ENCODE measurements around the gene NME7.
A peak's percentile ranks its signal among the peaks of the same experiment; 100 is the strongest.

NME7 gene

DNA sequence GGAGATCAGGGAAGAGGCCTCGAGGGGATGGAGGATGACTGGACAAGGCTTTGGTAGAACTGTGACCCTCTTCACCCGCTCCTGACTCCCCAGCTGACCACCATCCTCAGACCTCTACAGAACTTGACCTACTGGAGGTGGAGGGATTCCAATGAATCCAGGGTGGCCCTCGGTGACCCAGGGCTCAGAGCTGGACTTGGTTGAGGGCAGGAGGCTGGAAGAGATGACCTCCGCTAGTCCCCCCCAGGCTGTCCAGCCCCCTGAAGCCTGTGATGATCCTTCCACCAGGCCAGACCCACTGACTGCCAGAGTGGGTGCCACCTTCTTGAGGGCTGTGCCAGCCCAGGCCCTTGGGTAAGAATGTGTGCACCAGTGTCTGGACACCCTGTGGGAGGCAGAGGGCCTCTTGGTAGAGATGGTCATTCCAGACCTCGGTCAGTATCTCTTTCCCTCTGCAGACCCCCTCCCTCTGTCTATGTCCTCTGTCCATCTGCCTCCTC is 216.2 kb downstream of the NME7 start:
- DNase-seq (ENCODE audit: low read depth): no peak

- DNase-seq (ENCODE audit: low read depth): no peak
Observed at GRCh38 chr1:169150641-169151337, 216.8 kb downstream of the NME7 start.

- DNase-seq (ENCODE audit: low read depth): peak; percentile 37
Observed at GRCh38 chr1:169149555-169150286, 217.9 kb downstream of the NME7 start.

GRCh38 chr1:169148472-169149252 is 218.9 kb downstream of the NME7 start:
- DNase-seq (ENCODE audit: low read depth): no peak

DNA sequence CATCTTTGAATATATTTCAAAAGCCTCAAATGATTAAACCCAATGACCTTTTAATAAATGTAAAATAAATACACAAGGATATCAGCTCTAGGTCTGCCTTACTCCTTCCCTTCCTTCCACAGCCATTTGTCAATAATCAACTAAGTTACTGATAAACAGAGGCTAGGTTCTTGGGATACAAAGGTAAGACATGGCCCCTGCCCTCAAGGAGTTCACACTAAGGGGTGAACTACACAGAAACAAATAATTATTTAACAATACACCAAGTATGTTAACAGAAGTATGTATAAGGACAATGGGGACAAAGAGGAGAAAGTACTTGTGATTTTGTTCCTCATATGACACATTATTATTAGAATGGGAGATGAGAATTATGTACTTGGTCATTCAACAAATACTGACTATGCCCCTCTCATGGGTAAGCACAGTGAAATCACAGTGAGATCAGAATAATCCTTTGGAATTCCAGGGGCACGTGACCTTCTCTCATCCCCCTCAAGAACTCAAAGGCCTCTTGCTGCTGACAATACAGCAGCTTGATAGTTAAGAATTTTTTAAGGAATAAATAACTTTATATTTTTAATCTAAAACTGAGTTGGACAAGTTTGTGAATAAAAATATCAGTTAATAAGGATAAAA is 220.9 kb downstream of the NME7 start:
- DNase-seq (ENCODE audit: low read depth): no peak

GRCh38 chr1:169144941-169145626 is 222.5 kb downstream of the NME7 start:
- DNase-seq (ENCODE audit: low read depth): no peak

DNA sequence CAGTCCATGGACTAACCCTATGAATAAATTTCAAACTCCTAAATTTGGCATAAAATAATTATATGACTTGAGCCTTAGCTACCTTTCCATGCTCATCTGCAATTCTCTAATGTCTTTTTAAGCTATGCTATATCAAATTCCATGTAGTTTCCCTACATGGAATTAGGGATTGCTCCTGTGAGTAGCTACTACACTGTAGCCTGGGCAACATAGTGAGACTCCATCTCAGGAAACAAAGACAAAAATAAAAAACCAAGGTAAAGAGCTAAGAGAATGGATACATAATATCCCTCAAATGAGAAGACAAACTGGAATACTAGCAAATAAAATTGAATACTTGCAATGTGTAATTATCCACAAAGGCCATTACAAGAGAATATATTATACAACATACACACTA is 223.6 kb downstream of the NME7 start:
- no peak for DNase-seq (ENCODE audit: low read depth)

- no peak for DNase-seq (ENCODE audit: low read depth)
Observed at GRCh38 chr1:169143346-169143745, 224.3 kb downstream of the NME7 start.

- DNase-seq (ENCODE audit: low read depth): no peak
Observed at GRCh38 chr1:169142129-169142528, 225.5 kb downstream of the NME7 start.

DNA sequence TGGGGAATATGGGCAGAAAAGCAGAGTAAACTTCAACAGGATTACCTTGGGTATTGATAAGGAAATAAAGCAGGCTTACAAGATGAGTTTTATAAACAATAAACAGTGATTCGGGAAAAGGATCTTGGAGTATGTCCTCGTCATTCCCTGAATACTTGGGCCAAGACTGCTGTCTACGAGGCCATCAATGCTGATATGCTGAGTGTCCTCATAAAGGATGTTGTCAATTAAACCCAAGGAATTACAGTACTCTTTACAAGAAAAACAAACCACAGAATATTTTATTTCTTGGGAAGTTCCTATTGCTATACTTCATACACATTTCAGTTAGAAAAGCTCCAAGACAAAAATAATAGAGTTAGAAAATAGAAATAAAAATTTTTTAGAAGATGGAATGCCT is 226.2 kb downstream of the NME7 start:
- no peak for DNase-seq (ENCODE audit: low read depth)

GRCh38 chr1:169138866-169139670 is 228.5 kb downstream of the NME7 start:
- no peak for DNase-seq (ENCODE audit: low read depth)

GRCh38 chr1:169137357-169137756 is 230.2 kb downstream of the NME7 start:
- no peak for DNase-seq (ENCODE audit: low read depth)

DNA sequence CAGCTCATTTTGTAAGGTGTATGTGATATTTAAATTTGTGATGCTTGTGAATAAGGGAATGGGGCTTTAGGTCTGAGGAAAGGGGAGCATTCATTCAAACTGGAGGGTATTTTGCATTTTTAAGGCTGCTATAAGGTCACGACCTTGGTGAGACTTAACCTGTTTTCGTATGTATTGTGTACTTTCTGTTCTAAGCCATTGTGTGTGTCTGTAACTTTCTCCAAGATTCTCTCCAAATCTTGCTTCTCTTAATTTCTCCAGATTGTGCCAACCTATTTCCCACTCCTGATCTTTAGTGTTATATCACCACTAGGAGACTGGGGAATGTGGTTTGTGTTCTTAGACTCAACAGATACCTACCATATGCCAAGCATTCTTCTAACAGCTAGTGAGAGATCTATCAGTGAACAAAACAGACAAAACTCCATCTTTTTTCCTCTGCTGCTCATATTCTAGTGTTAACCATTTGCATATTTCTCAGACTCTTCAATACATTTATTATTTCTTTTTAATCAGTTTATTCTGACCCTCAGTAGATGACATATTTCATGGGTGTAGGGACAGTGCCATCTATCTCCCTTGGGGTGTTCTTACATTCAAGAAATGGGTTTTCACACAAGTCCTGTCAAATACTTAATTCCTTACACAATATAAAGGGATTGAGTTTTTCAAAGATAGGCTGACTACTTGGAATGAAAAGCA is 233.6 kb downstream of the NME7 start:
- peak; percentile 28 for DNase-seq (ENCODE audit: low read depth)

DNA sequence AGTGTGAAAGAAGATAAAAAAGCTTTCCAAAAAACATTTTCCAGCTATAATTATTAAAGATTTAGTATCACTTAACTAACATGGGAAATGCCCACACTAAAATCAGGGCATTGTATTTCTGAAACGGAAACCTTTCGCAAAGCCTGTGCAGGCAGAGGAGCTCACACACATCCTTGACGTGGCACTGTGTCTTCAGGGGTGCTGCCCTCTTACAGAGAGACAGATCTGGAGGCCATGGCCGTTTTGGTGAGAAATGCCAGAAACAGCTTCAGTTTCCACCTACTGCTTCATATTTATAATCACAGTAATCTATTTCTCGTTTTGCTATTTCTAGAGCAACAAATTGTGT is 234.4 kb downstream of the NME7 start:
- no peak for DNase-seq (ENCODE audit: low read depth)

GRCh38 chr1:169132512-169133227 is 234.9 kb downstream of the NME7 start:
- no peak for DNase-seq (ENCODE audit: low read depth)

GRCh38 chr1:169130683-169131082 is 236.9 kb downstream of the NME7 start:
- DNase-seq (ENCODE audit: low read depth): no peak

GRCh38 chr1:169129109-169129784 is 238.3 kb downstream of the NME7 start:
- DNase-seq (ENCODE audit: low read depth): no peak

DNA sequence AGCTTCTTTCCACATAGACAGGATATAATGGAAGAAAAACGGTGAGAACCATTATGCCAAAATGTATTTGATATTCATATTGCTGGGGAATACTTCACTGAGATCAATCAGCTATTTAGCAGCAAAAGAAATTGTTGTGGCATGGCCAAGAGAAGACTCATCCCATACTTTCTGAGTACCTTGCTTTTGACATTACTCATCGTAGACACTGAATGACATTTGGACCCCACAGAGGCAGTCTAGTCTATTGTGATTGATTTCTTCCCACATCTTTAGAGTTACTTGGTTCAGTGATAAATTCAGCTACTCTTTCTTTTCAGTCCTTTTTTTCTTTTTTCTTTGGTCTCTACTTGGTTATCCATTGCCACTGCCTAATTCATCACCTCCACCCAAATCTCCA is 239.0 kb downstream of the NME7 start:
- DNase-seq (ENCODE audit: low read depth): no peak

- DNase-seq (ENCODE audit: low read depth): no peak
Observed at GRCh38 chr1:169127305-169127704, 240.3 kb downstream of the NME7 start.

Data from amniotic epithelial cell (primary cell).